ENCODE measurements around the gene MRPL58.
"Not testable (repeated sequence)": the region's sequence is repeated elsewhere in the genome, so short reads cannot be mapped to it uniquely, and the experiment has no call there.

The MRPL58 gene

DNA sequence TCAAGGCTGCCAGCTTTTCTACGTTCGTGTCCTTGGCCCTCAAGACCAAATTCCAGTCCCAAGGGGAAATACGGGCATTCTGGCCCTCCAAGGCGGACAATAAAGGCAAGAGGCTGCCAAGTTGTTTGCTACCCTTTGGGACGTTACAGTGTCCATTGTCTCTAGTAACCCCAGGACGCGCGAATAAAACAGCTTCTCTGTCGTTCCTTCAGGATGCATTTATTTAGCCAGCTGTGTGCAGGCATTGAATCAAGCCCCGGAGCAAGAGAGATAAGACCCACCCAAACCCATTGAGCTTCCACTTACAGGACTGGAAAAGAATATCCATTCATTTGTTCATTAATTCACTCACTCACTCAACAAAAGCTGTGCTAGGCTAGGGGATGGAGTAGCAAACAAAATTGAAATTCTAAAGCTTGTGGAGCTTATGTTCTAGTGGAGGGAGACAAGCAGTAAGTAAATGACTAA lies 656 bp downstream of the MRPL58 start:
- DNase-seq (ENCODE audit: low read depth, low spot score): no peak

DNA sequence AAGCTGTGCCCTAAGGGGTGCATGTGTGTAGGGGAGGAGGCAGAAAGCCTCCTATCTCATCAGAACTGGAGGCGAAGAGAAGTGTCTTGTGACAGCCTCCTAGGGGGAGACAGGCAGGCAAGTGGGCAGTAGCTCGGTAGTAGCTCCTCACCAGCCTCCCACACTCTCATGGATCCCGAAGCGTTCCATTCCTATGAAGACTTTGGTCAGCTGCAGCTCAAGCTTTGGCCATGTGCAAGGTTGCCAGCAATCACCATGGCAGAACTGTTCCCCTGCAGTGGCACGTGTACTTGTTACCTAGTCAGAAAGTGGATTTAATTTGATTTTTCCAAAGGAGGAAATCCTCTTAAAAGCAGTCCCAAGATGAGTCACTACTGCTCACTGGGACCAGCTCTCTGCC lies 6.7 kb downstream of the MRPL58 start:
- DNase-seq (ENCODE audit: low read depth, low spot score): no peak

DNA sequence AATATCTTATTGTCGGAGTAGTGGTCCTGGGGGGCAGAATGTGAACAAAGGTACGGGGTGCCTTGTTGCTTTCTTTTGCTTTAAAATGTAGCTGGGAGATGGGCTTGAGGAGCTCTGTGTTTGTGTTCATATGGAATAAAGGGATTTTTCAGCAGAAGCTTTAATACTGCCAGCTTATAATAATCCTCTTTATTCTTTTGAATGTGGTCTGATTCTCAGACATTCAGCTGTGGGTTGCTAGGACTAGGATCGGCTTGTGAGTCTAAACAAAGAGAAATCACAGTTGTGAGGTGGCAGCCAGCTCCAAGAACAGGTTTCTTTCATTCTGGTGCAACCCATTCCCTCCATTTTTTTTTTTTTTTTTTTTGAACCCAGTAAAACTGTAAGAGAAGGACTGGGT lies 7.2 kb downstream of the MRPL58 start:
- DNase-seq (ENCODE audit: low read depth, low spot score): no peak

DNA sequence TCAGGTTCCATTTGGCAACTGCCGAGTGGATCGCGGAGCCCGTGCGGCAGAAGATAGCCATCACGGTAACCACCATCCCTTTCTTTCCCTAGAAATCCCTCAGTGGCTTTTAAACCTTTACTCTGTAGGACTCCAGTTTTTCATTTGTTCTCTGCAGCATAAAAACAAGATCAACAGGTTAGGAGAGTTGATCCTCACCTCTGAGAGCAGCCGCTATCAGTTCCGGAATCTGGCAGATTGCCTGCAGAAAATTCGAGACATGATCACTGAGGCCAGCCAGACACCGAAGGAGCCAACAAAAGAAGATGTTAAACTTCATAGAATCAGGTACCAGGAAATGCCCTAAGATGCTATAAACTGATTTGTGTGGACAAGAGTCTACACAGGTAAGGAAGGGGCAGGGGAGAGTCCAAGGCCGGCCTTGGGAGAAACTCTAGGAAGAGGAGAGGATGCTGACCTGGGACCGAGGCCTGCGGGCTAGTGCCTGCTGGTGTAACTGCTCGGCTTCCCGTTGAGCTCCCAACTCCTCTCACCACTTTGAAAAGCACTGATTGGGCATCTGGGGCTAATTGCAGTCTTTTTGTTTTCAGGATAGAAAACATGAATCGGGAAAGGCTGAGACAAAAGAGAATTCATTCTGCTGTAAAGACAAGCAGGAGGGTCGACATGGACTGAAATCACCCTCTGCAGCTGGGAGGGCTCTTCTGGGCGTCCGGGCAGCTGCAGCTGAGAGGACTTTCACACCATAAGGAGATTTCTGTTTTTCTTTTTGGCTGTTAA lies 8.1 kb downstream of the MRPL58 start:
- no peak for DNase-seq (ENCODE audit: low read depth, low spot score)

DNA sequence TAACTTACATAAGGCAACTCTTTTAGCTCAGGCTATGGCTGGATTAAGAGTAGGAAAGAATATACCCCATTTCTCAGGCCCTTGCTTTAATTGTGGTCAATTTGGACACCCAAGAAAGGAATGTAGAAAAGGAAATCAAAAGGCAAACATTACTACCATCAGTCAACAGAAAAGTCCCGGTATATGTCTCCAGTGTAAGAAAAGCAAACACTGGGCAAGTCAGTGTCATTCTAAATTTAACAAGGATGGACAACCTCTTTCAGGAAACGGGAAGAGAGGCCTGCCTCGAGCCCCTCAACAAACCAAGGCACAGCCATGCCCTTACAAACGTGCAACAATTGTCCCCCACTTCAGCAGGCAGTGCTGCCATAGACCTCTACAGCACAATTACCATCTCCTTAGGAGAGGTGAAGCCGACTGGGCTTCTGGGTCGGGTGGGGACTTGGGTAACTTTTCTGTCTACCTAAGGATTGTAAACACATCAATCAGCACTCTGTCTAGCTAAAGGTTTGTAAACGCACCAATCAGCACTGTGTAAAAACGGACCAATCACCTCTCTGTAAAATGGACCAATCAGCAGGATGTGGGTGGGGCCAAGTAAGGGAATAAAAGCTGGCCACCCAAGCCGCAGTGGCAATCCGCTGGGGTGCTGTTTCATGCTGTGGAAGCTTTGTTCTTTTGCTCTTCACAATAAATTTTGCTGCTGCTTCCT lies 12.4 kb downstream of the MRPL58 start:
- no peak for DNase-seq (ENCODE audit: low read depth, low spot score)

DNA sequence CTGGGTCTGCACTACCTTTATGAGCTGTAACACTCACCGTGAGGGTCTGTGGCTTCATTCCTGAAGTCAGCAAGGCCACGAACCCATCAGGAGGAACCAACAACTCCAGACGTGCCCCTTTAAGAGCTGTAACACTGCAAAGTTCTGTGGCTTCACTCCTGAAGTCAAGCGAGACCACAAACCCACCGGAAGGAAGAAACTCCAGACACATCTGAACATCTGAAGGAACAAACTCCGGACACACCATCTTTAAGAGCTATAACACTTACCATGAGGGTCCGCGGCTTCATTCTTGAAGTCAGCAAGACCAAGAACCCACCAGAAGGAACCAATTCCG lies 12.9 kb downstream of the MRPL58 start:
- DNase-seq (ENCODE audit: low read depth, low spot score): not testable (repeated sequence)

DNA sequence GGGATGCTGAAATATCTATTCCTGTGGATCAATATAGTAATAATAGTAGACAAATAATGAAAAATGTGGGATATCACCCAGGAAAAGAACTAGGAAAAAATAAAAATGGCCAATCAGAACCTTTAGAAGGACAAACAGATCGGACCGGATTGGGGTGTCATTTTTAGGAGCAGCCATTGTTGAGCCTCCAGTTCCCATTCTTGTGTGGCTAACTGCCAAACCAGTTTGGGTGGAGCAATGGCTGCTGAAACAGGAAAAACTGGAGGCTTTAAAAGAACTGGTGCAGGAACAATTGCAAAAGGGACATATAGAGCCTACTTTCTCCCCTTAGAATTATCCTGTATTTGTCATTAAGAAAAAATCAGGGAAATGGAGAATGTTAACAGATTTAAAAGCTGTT lies 14.2 kb downstream of the MRPL58 start:
- DNase-seq (ENCODE audit: low read depth, low spot score): not testable (repeated sequence)

DNA sequence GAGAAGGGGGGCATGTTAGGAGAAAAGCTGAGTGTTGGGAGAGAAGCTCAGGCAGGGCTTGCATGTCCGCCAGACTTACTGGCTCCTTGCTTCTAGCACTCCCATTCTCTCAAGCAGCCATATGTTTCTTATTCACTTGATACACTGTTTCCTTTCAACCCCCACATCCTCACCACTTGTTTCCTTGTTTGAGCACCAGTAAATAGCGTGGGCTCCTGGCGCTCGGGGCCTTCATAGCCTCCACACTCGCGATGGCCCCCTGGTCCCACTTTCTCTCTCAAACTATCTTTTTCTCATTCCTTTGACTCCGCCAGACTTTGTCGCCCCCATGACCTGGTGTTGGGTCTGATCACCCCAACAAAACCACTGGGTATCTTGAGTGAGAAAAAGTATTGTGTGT lies 17.7 kb downstream of the MRPL58 start:
- DNase-seq (ENCODE audit: low read depth, low spot score): no peak

DNA sequence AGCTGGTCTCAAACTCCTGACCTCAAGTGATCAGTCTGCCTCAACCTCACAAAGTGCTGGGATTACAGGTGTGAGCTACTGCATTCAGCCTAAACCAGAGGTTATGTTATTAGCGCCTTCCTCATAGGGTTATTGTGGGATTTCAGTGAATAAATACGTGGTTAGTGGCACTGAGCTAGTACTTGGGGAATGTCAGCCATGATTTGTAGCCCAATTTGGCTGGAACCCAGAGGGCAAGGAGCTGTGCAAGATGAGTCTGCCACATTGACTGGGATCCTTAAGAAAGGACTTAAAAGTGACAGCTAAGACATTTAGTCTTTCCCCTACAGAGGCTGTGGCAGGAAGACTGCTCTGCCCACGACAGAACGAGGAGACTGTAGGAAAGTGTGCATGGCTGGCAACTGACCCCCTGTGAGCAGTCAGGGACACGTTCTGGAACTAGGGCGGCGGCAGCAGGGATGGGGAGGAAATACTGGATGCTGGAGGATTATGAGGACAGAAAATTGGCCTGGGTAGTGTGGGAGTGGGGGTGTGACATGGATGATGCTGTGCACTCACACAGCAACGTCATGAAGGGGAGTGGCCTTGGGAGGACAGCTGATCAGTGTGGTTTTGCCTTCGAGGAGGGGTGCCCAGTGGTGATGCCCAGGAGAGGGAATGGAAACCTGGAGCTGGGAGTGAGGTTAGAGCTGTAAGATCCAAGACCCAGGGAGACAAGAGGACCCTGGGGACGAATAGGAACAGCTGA lies 19.7 kb downstream of the MRPL58 start:
- DNase-seq (ENCODE audit: low read depth, low spot score): no peak

DNA sequence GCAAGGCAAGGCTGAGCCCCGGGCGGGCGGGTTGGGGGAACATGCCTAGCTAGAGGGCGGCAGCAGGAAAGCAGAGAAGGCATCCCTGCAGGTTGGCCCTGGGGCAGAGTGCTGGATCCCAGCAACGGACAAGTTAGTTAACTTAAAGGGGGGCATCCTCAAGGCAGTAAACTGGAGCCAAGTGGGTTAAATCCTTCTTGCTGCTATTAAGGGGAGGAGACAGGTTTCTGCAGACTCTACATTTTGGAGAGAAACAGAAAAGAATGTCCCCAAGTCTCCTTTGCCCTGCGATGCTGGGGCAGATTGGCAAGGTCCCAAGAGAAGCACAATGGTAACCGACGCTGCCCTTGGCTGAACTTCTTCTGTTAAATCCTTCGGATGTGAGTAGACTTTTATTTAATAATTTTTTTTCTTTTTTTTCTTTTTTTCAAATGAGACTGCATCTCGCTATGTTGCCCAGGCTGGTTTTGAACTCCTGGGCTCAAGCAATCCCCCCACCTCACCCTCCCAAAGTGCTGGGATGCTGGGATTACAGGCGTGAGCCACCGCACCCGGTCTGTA lies 20.3 kb downstream of the MRPL58 start:
- no peak for DNase-seq (ENCODE audit: low read depth, low spot score)

DNA sequence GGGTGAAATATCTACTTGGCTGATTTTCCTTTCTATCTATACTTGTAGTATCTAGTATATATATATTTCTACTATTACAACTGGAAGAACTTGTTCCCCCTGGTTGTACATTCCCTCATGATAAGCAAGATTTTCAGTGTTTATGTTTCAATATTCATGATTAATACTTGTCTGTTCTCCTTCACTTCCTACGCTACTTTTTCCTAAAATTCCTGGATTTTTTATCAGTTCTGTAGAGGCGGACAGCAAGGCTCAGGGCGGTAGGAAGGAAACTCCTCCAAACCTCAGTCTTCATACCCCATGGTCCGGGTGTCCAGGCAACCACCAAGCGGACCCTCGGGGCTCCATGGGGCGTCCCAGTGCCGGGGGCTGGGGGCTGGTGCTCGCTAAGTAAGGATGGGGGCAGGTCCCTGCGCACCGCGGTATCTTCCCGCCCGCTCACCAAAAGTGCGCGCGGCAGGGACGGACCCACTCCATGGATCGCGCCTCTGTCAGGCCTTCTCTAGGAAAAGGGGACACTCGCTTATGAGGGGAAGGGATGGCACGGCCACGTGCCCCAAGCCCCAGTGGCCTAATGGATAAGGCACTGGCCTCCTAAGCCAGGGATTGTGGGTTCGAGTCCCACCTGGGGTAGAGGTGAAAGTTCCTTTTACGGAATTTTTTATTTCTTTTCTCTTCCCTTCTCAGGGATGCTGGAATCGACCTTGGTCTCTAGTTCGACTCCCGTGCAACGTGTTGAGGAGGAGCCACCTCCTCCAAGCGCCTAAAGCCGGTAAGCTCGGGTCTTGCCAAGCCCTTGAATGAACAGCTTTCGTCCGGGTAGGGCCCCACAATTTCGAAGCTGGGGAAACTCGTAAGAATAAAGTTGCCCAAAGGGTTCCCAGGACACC lies 21.1 kb downstream of the MRPL58 start:
- DNase-seq (ENCODE audit: low read depth, low spot score): peak; percentile 81

DNA sequence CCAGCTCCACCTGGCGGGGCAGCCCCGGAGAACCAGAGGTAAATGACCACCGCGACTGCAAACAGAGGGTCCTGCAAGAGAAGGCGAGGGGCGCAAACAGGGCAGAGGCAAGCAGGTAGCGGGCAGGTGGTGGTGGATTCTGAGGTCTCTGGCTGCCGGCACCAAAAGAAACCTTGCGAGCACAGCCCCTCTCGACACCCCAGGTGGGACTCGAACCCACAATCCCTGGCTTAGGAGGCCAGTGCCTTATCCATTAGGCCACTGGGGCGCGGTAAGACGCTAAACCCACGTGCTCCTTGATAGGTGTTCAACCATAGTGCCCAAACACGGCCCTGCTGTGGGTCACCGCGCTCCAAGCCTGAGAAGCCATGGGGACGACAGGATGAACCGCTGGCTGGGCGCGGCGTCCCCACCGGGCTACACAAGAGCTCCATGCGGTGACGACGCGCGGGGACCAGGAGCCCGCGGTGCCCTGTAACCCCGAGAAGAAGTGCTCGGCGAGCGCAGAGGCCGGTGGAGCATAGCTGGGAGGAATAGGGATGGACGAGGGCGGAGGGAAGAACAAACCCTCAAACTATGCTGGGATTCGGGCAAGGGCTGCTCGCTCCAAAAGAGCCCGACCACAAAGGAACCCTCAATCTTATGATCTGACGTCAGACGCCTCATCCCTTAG lies 21.9 kb downstream of the MRPL58 start:
- peak; percentile 59 for DNase-seq (ENCODE audit: low read depth, low spot score)

DNA sequence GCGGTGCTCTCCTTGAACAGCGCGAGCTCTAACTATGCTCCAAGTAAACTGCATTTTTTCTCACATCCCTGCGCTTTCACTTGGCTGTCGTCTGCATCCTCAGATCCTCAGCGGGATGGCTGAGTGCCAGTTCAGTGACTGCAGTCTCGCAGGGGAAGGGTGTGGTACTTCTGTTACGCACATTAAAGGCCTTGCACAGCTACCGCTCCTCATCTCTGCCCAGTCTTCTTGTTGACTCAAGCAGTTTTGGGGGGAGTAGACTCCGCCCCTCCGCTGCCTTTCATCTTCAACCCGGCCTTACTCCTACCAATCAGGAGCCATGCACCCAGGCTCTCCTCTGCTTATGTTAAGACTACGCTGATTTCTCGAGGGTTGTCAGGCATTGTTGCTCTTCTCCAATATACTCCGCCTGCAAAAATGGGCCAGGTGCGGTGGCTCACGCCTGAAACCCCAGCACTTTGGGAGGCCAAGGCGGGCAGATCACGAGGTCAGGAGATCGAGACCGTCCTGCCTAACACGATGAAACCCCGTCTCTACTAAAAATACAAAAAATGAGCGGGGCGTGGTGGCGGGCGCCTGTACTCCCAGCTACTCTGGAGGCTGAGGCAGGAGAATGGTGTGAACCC lies 24.3 kb downstream of the MRPL58 start:
- DNase-seq (ENCODE audit: low read depth, low spot score): no peak

DNA sequence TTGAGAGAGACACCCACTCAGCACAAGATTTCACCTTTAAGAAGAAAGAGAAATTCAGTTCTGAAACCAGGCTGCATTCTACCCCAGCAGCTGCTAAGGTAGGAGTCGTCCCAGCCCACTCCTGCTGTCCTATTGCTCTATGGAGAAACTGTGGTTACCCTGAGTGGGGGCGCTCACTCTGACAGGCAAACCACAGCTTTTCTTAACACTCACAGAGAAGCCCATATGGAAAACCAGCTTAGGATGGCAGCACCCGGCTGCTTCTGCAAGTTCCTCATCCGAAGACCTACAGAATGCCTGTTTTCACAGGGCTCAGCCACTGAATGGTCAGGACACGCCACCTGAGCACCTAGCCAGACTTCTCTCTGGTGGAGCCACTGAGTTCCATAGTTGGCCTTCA lies 26.8 kb downstream of the MRPL58 start:
- no peak for DNase-seq (ENCODE audit: low read depth, low spot score)

DNA sequence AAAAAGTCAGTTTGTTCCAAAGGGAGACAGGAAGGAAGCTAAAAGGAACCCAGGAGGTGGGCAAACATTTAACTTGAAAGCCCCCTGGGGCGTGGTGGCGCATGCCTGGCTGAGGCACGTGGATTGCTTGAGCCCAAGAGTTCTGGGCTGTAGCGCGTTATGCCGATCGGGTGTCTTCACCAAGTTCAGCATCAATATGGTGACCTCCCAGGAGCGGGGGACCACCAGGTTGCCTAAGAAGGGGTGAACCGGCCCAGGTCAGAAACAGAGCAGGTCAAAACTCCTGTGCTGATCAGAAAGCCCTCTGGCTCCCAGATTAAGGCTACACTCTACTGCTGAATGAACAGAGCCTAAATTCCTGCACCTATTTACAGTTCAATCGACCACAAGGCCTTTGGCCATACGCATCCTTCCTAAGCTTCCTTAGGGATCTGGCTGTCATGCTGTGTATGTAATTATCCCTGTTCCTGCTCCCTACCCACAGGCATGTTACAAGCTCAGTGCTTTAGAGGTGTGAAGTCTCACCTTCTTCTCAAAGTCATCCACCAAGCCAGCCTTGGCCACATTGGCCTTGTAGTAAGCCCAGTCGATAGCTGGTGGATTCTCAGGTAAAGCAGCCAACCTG lies 29.3 kb downstream of the MRPL58 start:
- DNase-seq (ENCODE audit: low read depth, low spot score): no peak

DNA sequence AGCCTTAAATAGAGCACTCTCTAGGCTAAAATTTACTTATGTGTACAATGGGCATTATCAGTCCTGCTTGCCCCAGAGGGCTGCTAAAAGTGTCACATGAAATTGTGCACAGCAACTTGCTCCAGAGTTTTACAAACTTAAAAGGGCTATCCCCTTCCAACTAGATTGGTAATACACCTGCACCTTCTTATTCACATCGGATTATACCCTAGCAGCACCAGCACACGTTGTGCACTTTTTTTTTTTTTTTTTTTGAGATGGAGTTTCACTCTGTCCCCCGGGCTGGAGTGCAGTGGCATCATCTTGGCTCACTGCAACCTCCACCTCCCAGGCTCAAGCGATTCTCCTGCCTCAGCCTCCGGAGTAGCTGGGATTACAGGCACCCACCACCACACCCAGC lies 31.3 kb downstream of the MRPL58 start:
- not testable (repeated sequence) for DNase-seq (ENCODE audit: low read depth, low spot score)

DNA sequence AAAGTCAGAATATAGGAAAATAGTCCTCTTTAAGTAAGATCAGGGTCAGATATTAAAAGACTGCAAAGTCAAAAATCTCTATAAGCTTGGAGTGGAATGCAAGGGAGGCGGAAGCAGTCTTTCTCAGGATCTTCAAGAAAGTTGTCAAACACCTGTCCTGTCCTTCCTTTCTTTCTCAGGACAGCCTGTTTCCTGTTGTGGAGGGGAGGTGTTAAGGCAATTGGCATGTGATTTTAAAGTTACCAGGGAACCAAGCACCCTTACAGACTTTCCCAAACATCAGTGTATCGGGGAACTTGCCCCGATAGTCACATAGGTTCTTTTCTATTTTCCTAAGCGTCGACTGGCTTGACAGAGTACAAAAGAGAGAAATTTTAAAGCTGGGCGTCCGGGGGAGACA lies 32.2 kb downstream of the MRPL58 start:
- no peak for DNase-seq (ENCODE audit: low read depth, low spot score)

DNA sequence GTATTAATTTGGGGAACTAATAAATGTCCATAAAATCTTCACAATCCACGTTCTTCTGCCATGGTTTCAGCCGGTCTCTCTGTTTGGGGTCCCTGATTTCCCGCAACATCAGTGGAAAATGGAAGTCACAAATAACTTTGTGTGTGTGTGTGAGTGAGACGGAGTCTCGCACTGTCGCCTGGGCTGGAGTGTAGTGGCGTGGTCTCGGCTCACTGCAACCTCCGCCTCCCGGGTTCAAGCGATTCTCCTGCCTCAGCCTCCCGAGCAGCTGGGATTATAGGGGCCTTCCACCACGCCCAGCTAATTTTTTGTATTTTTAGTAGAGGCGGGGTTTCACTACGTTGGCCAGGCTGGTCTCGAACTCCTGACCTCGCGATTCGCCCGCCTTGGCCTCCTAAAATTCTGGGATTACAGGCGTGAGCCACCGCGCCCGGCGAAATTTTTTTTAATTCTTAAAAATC lies 33.5 kb downstream of the MRPL58 start:
- not testable (repeated sequence) for DNase-seq (ENCODE audit: low read depth, low spot score)

DNA sequence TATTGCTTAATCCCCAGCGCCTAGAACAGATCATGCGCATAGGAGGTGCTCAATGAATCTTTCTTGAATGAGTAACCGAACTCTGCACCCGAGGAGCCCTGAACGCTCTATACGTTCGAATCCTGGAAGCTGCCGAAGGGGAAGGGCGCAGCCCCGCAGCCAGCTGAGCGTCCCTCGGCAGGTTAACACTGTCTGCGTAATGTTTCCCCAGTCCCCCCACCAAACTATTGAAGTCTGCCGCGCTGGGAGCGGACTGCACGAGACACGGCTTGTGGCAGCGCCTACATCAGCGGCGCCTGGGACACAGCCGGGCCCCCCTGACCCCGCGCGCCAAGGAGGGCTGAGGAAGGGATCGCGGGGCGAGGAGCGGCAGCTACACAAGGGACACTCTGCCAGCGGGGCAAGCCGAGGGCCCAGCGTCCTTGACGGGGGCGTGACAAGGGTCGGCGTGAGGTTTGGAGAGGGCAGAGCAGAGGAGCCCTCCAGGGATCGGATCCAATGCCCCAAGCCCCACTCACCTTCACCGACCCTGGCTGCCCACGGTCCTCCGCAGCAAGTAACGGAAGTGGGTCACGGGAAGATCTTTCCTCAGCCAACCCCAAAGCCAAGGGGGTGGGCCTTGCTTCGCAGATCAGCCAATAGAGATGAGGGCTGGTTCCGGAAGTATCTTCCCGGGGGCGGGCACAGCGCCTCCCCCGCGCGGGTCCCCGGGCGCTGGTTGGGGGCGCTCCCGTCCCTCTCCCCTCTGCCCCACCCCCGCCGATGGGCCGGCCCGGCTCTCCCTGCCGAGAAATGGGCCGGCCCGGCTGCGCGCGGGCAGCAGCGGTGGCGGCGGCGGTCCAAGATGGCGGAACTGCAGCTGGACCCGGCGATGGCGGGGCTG lies 34.2 kb downstream of the MRPL58 start, which contains the start of the genes ATP5PD and KCTD2:
Gene ATP5PD (minus strand): TSS at position 563 of the 883 bp plus-strand sequence. CDS start 4,319 bp downstream, outside the sequence.
Gene KCTD2 (plus strand): TSS at position 819 of the 883 bp plus-strand sequence. CDS start 26 bp downstream, at position 845.
- peak; percentile 92 for DNase-seq (ENCODE audit: low read depth, low spot score)
